ENCODE data around the gene FZD4. TPM values are rescaled to one million over a fixed set of nuclear protein-coding genes. Genes with fewer than 3 reads are reported as not detected.
A peak's percentile ranks its signal among the peaks of the same experiment; 100 is the strongest.
"Not testable (repeated sequence)": the region's sequence is repeated elsewhere in the genome, so short reads cannot be mapped to it uniquely, and the experiment has no call there.

The FZD4 gene
- total RNA-seq, 1 experiment from 2014 or later, result 2.6 TPM

DNA sequence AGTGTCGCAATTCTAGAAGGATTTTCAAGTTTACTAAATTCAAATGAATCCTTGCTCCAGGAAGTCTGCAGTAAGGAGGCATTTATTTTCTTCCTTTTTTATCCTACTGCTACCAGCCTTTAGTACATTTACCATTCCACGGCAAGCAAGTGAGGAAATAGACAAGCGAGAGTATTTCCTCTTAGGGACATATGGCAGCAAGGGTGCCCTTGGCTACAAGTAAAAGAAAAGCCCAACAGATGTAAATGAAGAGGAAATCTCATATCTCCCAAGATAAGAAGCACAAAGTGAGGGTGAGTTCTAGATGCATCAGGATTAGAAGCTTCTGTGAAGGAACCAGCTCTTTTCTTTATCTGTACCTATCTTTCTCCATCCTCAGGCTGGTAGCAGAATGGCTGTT, 37.8 kb upstream of the FZD4 start:
- H3K4me1 ChIP-seq (replicated peaks; ENCODE audit: insufficient read depth), result peaks cover 16% of the 10 kb centered on the region
- no peaks in the 10 kb centered on the region for H3K27me3 ChIP-seq (ENCODE audit: insufficient read depth, low read depth)
- H3K4me2 ChIP-seq, result no peak overlapping the region
- no peak for TF ChIP-seq EZH2 (IDR thresholded peaks at IDR 0.05; ENCODE audit: low read depth)
- TF ChIP-seq, protein P1, sequence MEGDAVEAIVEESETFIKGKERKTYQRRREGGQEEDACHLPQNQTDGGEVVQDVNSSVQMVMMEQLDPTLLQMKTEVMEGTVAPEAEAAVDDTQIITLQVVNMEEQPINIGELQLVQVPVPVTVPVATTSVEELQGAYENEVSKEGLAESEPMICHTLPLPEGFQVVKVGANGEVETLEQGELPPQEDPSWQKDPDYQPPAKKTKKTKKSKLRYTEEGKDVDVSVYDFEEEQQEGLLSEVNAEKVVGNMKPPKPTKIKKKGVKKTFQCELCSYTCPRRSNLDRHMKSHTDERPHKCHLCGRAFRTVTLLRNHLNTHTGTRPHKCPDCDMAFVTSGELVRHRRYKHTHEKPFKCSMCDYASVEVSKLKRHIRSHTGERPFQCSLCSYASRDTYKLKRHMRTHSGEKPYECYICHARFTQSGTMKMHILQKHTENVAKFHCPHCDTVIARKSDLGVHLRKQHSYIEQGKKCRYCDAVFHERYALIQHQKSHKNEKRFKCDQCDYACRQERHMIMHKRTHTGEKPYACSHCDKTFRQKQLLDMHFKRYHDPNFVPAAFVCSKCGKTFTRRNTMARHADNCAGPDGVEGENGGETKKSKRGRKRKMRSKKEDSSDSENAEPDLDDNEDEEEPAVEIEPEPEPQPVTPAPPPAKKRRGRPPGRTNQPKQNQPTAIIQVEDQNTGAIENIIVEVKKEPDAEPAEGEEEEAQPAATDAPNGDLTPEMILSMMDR (conservative IDR thresholded peaks at IDR 0.05), result no peak
- no peaks in the 10 kb centered on the region for H3K9me3 ChIP-seq (ENCODE audit: insufficient read depth, low read depth)
- intact Hi-C loops (cut with micrococcal nuclease; ENCODE audit: unreplicated experiment), result no loop called here
- BruUV-seq (replicated peaks), result no TSS peak
- CTCF ChIA-PET, result no interaction called here
- no peaks in the 10 kb centered on the region for H3F3A ChIP-seq (ENCODE audit: insufficient read depth, low read depth)
- H4K20me1 ChIP-seq (ENCODE audit: insufficient read depth), result no peaks in the 10 kb centered on the region
- no peak overlapping the region for H2AFZ ChIP-seq
- no peaks in the 10 kb centered on the region for H3K36me3 ChIP-seq (ENCODE audit: low read depth)
- H3K27ac ChIP-seq, result no peak overlapping the region
- POLR2A ChIA-PET (ENCODE audit: unreplicated experiment), result no interaction called here
- H3K9me2 ChIP-seq (ENCODE audit: insufficient read depth), result no peaks in the 10 kb centered on the region
- no peak for DNase-seq
- H3K4me3 ChIP-seq, result no peak overlapping the region
- no peaks in the 10 kb centered on the region for H3K79me2 ChIP-seq (ENCODE audit: low read depth)

DNA sequence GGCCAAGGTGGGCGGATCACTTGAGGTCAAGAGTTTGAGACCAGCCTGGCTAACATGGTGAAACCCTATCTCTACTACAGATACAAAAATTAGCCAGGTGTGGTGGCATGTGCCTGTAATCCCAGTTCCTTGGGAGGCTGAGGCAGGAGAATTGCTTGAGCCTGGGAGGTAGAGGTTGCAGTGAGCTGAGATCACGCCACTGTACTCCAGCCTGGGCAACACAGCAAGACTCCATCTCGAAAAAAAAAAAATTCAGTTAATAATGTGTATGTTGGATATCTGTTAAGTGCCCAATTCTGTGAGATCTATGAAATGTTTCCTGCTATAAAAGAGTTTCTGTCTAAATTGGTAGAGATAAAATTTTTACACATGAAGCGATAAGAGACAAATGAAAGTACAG, 37.1 kb upstream of the FZD4 start:
- H3K4me3 ChIP-seq; intact Hi-C loops (cut with micrococcal nuclease; ENCODE audit: unreplicated experiment); H3K9me2 ChIP-seq (ENCODE audit: insufficient read depth); H3K27ac ChIP-seq; BruUV-seq (replicated peaks); POLR2A ChIA-PET (ENCODE audit: unreplicated experiment); H2AFZ ChIP-seq; H3K36me3 ChIP-seq (ENCODE audit: low read depth); H3K9me3 ChIP-seq (ENCODE audit: insufficient read depth, low read depth); H3K27me3 ChIP-seq (ENCODE audit: insufficient read depth, low read depth); H3K4me2 ChIP-seq; H3K79me2 ChIP-seq (ENCODE audit: low read depth); DNase-seq; H3F3A ChIP-seq (ENCODE audit: insufficient read depth, low read depth); CTCF ChIA-PET; H4K20me1 ChIP-seq (ENCODE audit: insufficient read depth): not testable (repeated sequence)
- peaks cover 16% of the 10 kb centered on the region for H3K4me1 ChIP-seq (replicated peaks; ENCODE audit: insufficient read depth)

DNA sequence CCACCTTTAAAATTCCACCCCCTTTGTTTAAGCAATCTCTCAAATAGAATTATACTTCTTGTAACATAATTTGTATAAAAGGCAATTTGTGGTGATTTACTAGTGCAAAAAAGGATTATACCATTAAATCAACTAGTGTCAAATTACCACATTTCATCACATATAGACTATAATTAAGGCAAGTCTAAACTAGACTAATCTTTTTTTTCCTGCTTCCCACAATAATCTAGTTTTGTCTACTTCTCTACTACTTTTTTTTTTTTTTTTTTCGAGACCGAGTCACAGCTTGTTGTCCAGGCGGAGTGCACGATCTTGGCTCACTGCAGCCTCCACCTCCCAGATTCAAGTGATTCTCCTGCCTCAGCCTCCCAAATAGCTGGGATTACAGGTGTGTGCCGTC, 36.1 kb upstream of the FZD4 start:
- Histone ChIP-seq H3K9me3 (ENCODE audit: insufficient read depth, low read depth) (no peaks in the 10 kb centered on the region), H3K9me2 (ENCODE audit: insufficient read depth) (no peaks in the 10 kb centered on the region), H3K4me1 (replicated peaks; ENCODE audit: insufficient read depth) (peaks cover 16% of the 10 kb centered on the region), H3K4me3 (no peak overlapping the region), H4K20me1 (ENCODE audit: insufficient read depth) (no peaks in the 10 kb centered on the region), H3K27ac (no peak overlapping the region), H3F3A (ENCODE audit: insufficient read depth, low read depth) (no peaks in the 10 kb centered on the region), H3K36me3 (ENCODE audit: low read depth) (no peaks in the 10 kb centered on the region), H2AFZ (no peak overlapping the region), H3K27me3 (ENCODE audit: insufficient read depth, low read depth) (no peaks in the 10 kb centered on the region), H3K4me2 (no peak overlapping the region), H3K79me2 (ENCODE audit: low read depth) (no peaks in the 10 kb centered on the region)
- intact Hi-C loops (cut with micrococcal nuclease; ENCODE audit: unreplicated experiment), result loop anchor here (2.0 kb wide), 1 partner anchor 45 kb away; the partner anchor contains the start of gene TMEM135
- ChIA-PET CTCF (interaction anchor here (0.6 kb wide), 1 partner anchor 67 kb away, joined by 7 read pairs; no protein-coding TSS in a partner anchor), POLR2A (ENCODE audit: unreplicated experiment) (no interaction called here)
- BruUV-seq (replicated peaks), result no TSS peak
- TF ChIP-seq EZH2 (IDR thresholded peaks at IDR 0.05; ENCODE audit: low read depth), result no peak
- TF ChIP-seq, protein P1 (conservative IDR thresholded peaks at IDR 0.05), result no peak
- DNase-seq, result no peak

DNA sequence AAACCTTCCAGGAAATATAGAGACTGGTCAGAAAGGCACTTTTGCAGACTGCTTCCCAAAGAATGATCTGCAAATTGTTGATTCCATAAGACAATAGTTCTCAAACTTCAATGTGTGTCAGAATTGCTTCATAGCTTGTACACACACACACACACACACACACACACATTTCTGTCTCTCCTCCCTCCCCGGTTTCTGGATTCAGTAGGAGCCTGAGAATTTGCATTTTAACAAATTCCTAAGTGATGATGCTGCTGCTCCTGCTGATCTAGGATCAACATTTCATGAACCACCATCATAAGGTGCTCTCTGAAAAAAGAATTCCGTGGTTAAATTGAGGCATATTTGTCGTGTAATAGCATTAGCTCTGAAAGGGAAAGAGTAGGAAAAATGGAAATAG, 35.3 kb upstream of the FZD4 start:
- Histone ChIP-seq H3K4me3 (no peak overlapping the region), H2AFZ (no peak overlapping the region), H3K79me2 (ENCODE audit: low read depth) (no peaks in the 10 kb centered on the region), H3K27ac (no peak overlapping the region), H4K20me1 (ENCODE audit: insufficient read depth) (no peaks in the 10 kb centered on the region), H3K27me3 (ENCODE audit: insufficient read depth, low read depth) (no peaks in the 10 kb centered on the region), H3K36me3 (ENCODE audit: low read depth) (no peaks in the 10 kb centered on the region), H3K4me1 (replicated peaks; ENCODE audit: insufficient read depth) (peaks cover 16% of the 10 kb centered on the region), H3K9me2 (ENCODE audit: insufficient read depth) (no peaks in the 10 kb centered on the region), H3K4me2 (no peak overlapping the region), H3K9me3 (ENCODE audit: insufficient read depth, low read depth) (no peaks in the 10 kb centered on the region), H3F3A (ENCODE audit: insufficient read depth, low read depth) (no peaks in the 10 kb centered on the region)
- intact Hi-C loops (cut with micrococcal nuclease; ENCODE audit: unreplicated experiment), result loop anchor here (2.0 kb wide), 1 partner anchor 46 kb away; the partner anchor contains the start of gene TMEM135
- ChIA-PET POLR2A (ENCODE audit: unreplicated experiment) (interaction anchor here (1.0 kb wide), 1 partner anchor 157 kb away, joined by 3 read pairs; no protein-coding TSS in a partner anchor), CTCF (no interaction called here)
- BruUV-seq (replicated peaks), result no TSS peak
- TF ChIP-seq, protein P1 (conservative IDR thresholded peaks at IDR 0.05), result no peak
- no peak for TF ChIP-seq EZH2 (IDR thresholded peaks at IDR 0.05; ENCODE audit: low read depth)
- DNase-seq, result peak in 1 of 2 experiments; percentile 46
